Stimulated activated naive B cell treated with anti-CD40 and anti-IgM and Interleukin-4, amounts not matched to agents 10 μg/mL and 1 μg/mL and 100 μg/mL, for 72 hours (primary cell): ENCODE data around the gene NAALADL2.
"Not testable (repeated sequence)": the region's sequence is repeated elsewhere in the genome, so short reads cannot be mapped to it uniquely, and the experiment has no call there.

Experiments
- ATAC-seq, 2 donors: fragments of 150-1000 bp; cut with Tn5 transposase; replicated peaks; 2 replicates each; pipeline ENCODE4 v1.10.0; 2021; ENCODE audit warnings: moderate library complexity in 1 of 2
- DNase-seq: peaks from one replicate; pipeline ENCODE4 v3.0.0; 2021
- H3K27ac Mint-ChIP-seq: one replicate; pipeline ENCODE4 v1.8.0; 2022; ENCODE audit warnings: mild to moderate bottlenecking, mixed read lengths
- H3K27me3 Mint-ChIP-seq, 2 donors: one replicate each; pipeline ENCODE4 v1.8.0; 2022; ENCODE audit warnings: mixed read lengths in 2 of 2
- H3K36me3 Mint-ChIP-seq, 2 donors: one replicate each; pipeline ENCODE4 v1.8.0; 2022; ENCODE audit warnings: mixed read lengths in 2 of 2, mild to moderate bottlenecking in 1 of 2
- H3K4me1 Mint-ChIP-seq, 2 donors: one replicate each; pipeline ENCODE4 v1.8.0; 2022; ENCODE audit warnings: mixed read lengths in 2 of 2, mild to moderate bottlenecking in 1 of 2
- H3K4me3 Mint-ChIP-seq, 2 donors: one replicate each; pipeline ENCODE4 v1.8.0; 2022; ENCODE audit warnings: mild to moderate bottlenecking in 2 of 2, mixed read lengths in 2 of 2, moderate library complexity in 1 of 2
- H3K9me3 Mint-ChIP-seq, 2 donors: one replicate each; pipeline ENCODE4 v1.8.0; 2022; ENCODE audit warnings: mixed read lengths in 2 of 2, mild to moderate bottlenecking in 1 of 2

NAALADL2 gene

DNA sequence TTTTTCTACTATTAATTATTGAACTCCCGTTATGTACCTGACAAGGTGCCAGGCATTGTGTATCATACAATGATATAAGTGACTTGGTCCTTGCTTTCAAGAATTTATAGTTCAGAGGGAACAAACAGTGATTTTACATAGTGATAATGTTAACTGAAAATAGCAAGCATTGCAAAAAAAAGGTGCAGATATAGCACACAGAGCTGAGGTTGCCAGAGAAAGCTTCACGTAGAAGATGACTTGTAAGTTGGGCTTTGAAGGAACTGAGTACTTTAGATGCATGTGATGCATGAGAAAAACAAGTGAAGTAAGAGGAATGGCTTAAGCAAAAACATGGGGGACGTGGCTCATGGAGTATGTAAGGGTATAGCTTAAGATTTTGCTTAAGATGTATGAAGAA is 584.5 kb downstream of the NAALADL2 start:
- ATAC-seq = no peak
- no peak overlapping the region for H3K27ac Mint-ChIP-seq
- H3K9me3 Mint-ChIP-seq = peaks cover 12 to 14% of the 10 kb centered on the region in 2 donors
- no peaks in the 10 kb centered on the region for H3K27me3 Mint-ChIP-seq
- H3K36me3 Mint-ChIP-seq = no peaks in the 10 kb centered on the region
- no peak for DNase-seq
- no peak overlapping the region for H3K4me3 Mint-ChIP-seq
- H3K4me1 Mint-ChIP-seq = no peaks in the 10 kb centered on the region

- Mint-ChIP-seq H3K27me3 (no peaks in the 10 kb centered on the region), H3K4me3 (no peak overlapping the region), H3K4me1 (no peaks in the 10 kb centered on the region), H3K9me3 (peaks cover under 1 to 2% of the 10 kb centered on the region in 2 donors), H3K27ac (no peak overlapping the region), H3K36me3 (no peaks in the 10 kb centered on the region)
- ATAC-seq (no peak), DNase-seq (no peak)
Observed at GRCh38 chr3:175445741-175446140, 586.6 kb downstream of the NAALADL2 start.

DNA sequence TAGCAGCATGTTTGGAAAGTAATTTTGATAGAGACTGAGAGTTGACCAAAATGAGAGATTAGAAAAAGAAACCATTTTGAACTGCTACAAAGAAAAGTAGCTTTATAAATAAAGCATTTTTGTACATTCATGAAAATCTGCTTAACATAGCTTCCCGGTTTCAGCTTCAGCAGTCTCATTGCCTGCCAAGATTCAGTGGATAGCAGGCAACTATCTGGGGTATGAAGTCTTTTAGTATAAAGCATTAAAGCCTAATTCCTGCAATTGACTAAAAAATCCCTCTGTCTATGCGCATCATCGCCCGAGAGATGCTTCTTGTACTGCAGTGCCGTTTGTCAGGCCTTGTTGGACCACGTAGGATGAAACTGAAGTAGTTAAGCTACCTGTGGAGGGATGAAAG is 588.4 kb downstream of the NAALADL2 start:
- Mint-ChIP-seq H3K9me3 (no peaks in the 10 kb centered on the region), H3K36me3 (no peaks in the 10 kb centered on the region), H3K4me3 (no peak overlapping the region), H3K27ac (no peak overlapping the region), H3K27me3 (no peaks in the 10 kb centered on the region), H3K4me1 (no peaks in the 10 kb centered on the region)
- DNase-seq (no peak), ATAC-seq (no peak)

DNA sequence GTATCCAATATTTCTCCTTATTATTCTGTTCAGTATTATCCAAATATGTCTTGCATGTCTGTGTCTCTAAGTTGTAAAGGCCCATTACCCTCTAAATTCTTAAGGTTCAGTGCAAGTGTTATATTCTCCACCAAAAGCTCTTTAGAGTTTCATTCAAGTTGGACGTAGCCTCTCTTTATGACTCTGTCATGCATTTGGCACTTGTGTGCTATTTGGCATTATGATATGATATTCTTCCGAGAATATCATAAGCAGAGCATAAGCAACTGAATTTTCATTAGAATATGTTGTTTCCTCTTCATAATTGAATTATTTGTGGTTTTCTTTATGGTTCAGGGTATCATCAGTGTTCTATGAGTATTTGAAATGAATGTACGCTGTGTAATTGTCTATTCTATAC is 594.2 kb downstream of the NAALADL2 start:
- ATAC-seq = no peak
- no peak overlapping the region for H3K4me3 Mint-ChIP-seq
- no peaks in the 10 kb centered on the region for H3K27me3 Mint-ChIP-seq
- no peaks in the 10 kb centered on the region for H3K9me3 Mint-ChIP-seq
- no peaks in the 10 kb centered on the region for H3K4me1 Mint-ChIP-seq
- H3K36me3 Mint-ChIP-seq = no peaks in the 10 kb centered on the region
- no peak overlapping the region for H3K27ac Mint-ChIP-seq
- DNase-seq = no peak

GRCh38 chr3:175456466-175456865 is 597.3 kb downstream of the NAALADL2 start:
- Mint-ChIP-seq H3K9me3 (peaks cover 3% of the 10 kb centered on the region in 2 donors), H3K36me3 (no peaks in the 10 kb centered on the region), H3K4me1 (no peaks in the 10 kb centered on the region), H3K27me3 (no peaks in the 10 kb centered on the region), H3K4me3 (no peak overlapping the region), H3K27ac (no peak overlapping the region)
- DNase-seq (no peak), ATAC-seq (no peak)

GRCh38 chr3:175457301-175457700 is 598.2 kb downstream of the NAALADL2 start:
- H3K27me3 Mint-ChIP-seq = no peaks in the 10 kb centered on the region
- H3K27ac Mint-ChIP-seq = no peak overlapping the region
- no peak overlapping the region for H3K4me3 Mint-ChIP-seq
- peaks cover 7% of the 10 kb centered on the region in 2 donors for H3K9me3 Mint-ChIP-seq
- ATAC-seq (peak; percentile 84 to 90), DNase-seq (no peak)
- H3K36me3 Mint-ChIP-seq = no peaks in the 10 kb centered on the region
- H3K4me1 Mint-ChIP-seq = no peaks in the 10 kb centered on the region

GRCh38 chr3:175460849-175461399 is 601.8 kb downstream of the NAALADL2 start:
- not testable (repeated sequence) for H3K27me3 Mint-ChIP-seq, DNase-seq, H3K36me3 Mint-ChIP-seq, H3K9me3 Mint-ChIP-seq, H3K4me1 Mint-ChIP-seq, ATAC-seq, H3K27ac Mint-ChIP-seq, H3K4me3 Mint-ChIP-seq

DNA sequence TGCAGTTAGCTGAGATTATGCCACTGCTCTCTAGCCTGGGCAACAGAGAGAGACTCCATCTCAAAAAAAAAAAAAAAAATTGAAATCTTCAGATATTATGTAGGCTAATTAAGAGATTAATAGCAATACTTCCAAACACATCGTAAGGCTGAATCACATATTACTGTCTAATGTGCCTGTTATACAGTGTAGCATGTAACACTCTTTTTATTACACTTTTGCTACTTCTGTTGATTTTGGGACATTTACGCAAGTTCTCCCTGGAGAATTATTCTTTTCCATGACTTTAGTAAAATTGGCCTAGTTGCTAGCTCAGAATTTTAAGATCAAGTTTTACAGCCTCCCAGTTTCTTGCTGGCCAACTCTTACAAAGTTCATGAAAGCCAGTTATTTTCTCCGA is 605.2 kb downstream of the NAALADL2 start:
- H3K4me3 Mint-ChIP-seq = no peak overlapping the region
- H3K36me3 Mint-ChIP-seq = no peaks in the 10 kb centered on the region
- peaks cover 7% of the 10 kb centered on the region in 2 donors for H3K9me3 Mint-ChIP-seq
- no peaks in the 10 kb centered on the region for H3K27me3 Mint-ChIP-seq
- ATAC-seq (no peak), DNase-seq (no peak)
- no peaks in the 10 kb centered on the region for H3K4me1 Mint-ChIP-seq
- no peak overlapping the region for H3K27ac Mint-ChIP-seq

- Mint-ChIP-seq H3K9me3 (no peaks in the 10 kb centered on the region), H3K36me3 (no peaks in the 10 kb centered on the region), H3K4me3 (no peak overlapping the region), H3K4me1 (no peaks in the 10 kb centered on the region), H3K27me3 (no peaks in the 10 kb centered on the region), H3K27ac (no peak overlapping the region)
- ATAC-seq (no peak), DNase-seq (no peak)
Observed at GRCh38 chr3:175469124-175469523, 610.0 kb downstream of the NAALADL2 start.

DNA sequence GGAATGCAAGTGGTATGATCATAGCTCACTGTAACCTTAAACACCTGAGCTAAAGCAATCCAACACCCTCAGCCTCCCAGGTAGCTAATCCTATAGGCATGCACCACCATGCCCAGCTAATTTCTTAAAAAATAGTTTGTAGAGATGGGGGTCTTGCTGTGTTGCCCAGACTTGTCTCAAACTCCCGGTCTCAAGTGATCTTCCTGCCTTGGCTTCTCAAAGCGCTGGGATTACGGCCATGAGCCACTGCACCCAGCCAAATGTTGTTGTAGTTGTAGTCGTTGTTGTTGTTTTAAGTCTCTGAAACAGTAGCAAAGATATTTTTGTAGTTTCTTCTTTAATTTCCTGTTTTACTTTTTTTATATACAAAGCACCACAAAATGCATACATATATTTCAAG is 616.6 kb downstream of the NAALADL2 start:
- Mint-ChIP-seq H3K27ac (no peak overlapping the region), H3K27me3 (no peaks in the 10 kb centered on the region), H3K9me3 (no peaks in the 10 kb centered on the region), H3K4me3 (no peak overlapping the region), H3K36me3 (no peaks in the 10 kb centered on the region), H3K4me1 (peaks cover 0 to 8% of the 10 kb centered on the region in 2 donors)
- no peak for ATAC-seq
- no peak for DNase-seq

DNA sequence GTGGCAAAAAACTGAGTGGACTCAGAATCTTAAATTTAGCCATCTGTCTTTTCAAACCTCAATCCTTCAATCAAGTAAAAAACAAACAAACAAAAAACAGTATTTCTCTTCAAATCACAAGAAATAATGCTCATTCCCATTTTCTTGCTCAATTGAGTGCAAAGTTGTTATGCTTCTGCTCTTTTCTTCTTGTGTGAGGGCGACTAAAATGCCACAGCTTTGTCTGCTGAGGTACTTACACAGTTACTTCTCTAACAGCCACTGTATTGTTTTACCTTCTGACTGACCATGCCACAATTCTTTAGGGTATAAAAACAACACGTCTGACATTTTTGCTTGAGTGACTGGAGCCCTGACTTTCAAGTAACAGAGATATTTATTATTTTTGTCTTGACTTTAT is 617.4 kb downstream of the NAALADL2 start:
- Mint-ChIP-seq H3K4me1 (peaks cover 0 to 8% of the 10 kb centered on the region in 2 donors), H3K36me3 (no peaks in the 10 kb centered on the region), H3K4me3 (no peak overlapping the region), H3K27ac (no peak overlapping the region), H3K27me3 (no peaks in the 10 kb centered on the region), H3K9me3 (no peaks in the 10 kb centered on the region)
- ATAC-seq (no peak), DNase-seq (no peak)

DNA sequence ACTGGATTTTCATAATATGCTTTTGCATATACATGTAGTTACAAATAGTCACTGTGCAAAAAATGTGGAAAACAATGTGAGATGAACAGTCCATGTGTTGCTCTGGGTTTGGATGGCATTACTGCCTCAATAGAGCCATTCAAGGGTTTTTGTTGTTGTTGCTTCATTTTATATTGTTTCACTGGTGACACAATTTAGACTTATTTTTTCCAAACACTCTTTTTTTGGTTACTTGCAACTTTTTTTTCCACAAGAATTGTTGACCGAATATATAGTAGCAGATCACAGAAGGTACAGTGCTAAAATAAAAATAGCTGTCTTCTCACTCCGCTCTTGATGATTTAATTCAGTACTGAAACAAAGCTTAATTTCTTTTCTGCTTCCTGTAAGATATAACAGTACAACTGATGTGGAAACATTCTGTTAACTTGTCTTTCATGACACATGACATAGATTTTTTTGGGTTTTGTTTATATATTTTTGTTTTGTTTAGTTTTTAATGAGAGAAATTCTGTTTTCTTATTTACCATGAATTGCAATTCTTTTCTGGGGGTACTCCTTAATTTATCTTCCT is 618.6 kb downstream of the NAALADL2 start:
- DNase-seq = no peak
- ATAC-seq = peak; percentile 56 to 67
- Mint-ChIP-seq H3K9me3 (no peaks in the 10 kb centered on the region), H3K27me3 (no peaks in the 10 kb centered on the region), H3K27ac (no peak overlapping the region), H3K36me3 (no peaks in the 10 kb centered on the region), H3K4me3 (no peak overlapping the region), H3K4me1 (peaks cover 0 to 8% of the 10 kb centered on the region in 2 donors)

DNA sequence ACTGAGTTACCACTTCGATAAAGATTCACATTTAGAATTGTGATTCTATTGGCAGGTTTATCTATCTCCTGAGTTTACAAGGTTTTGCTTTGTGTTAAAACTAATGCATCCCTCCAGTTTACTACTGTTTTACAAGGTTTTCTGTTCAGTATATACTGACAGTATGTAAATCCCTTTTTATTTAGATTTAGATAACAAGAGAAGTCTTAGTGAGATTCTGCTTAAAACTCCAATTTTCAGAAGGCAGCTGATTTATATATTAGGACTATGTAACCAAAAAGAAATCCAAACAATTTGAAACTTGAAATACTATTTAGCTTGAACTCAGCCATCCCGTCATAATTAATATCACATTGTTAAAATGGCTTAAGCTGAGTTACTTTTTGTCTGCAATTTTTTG is 619.2 kb downstream of the NAALADL2 start:
- H3K36me3 Mint-ChIP-seq = no peaks in the 10 kb centered on the region
- H3K27me3 Mint-ChIP-seq = no peaks in the 10 kb centered on the region
- ATAC-seq (no peak), DNase-seq (no peak)
- H3K4me1 Mint-ChIP-seq = peaks cover 0 to 8% of the 10 kb centered on the region in 2 donors
- H3K27ac Mint-ChIP-seq = no peak overlapping the region
- H3K4me3 Mint-ChIP-seq = no peak overlapping the region
- no peaks in the 10 kb centered on the region for H3K9me3 Mint-ChIP-seq

DNA sequence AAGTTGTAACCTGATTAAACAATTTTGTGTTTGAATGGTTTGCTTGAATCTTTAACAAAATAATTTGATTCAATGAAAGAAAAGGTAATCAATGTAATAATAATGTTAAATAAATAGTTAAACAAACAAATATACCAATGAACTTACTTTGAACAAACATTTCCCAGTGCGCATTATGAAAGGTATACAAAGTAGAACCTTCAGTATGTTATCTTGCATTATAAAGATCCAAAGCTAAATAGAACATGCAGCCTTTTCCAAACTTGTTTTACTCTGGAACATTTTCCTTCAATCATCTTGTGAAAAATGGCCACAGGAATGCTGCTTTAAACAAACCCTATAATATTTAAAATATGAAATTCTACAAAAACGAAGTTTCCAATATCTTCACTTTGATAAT is 620.0 kb downstream of the NAALADL2 start:
- Mint-ChIP-seq H3K36me3 (no peaks in the 10 kb centered on the region), H3K4me3 (no peak overlapping the region), H3K27me3 (no peaks in the 10 kb centered on the region), H3K4me1 (peaks cover 0 to 8% of the 10 kb centered on the region in 2 donors), H3K27ac (no peak overlapping the region), H3K9me3 (no peaks in the 10 kb centered on the region)
- DNase-seq (no peak), ATAC-seq (no peak)

- no peaks in the 10 kb centered on the region for H3K9me3 Mint-ChIP-seq
- no peak overlapping the region for H3K4me3 Mint-ChIP-seq
- ATAC-seq = no peak
- H3K27ac Mint-ChIP-seq = no peak overlapping the region
- H3K27me3 Mint-ChIP-seq = no peaks in the 10 kb centered on the region
- no peak for DNase-seq
- H3K4me1 Mint-ChIP-seq = peaks cover 0 to 8% of the 10 kb centered on the region in 2 donors
- H3K36me3 Mint-ChIP-seq = no peaks in the 10 kb centered on the region
Observed at GRCh38 chr3:175479800-175480199, 620.7 kb downstream of the NAALADL2 start.

DNA sequence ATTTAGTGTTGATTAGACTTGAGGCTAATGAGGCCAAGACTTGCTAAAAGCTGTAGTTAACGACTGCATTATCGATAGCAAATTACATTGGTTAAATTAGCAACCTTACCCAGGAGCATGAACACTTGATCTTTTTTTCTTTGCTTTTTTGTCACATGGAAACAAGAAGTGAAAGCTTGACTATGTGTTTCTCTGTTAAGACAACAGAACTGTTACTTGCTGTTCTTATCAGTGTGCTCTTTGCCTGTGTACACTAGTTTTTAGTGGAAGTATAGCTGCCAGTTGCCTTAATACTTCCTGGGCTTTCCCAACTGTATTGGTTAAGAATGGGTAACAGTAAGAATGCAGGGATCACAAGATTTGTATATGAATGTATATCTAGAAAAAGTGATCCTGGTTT is 625.5 kb downstream of the NAALADL2 start:
- Mint-ChIP-seq H3K4me1 (peaks cover 0 to 2% of the 10 kb centered on the region in 2 donors), H3K27ac (no peak overlapping the region), H3K4me3 (no peak overlapping the region), H3K9me3 (no peaks in the 10 kb centered on the region), H3K36me3 (no peaks in the 10 kb centered on the region), H3K27me3 (no peaks in the 10 kb centered on the region)
- no peak for DNase-seq
- peak; percentile 38 to 56 for ATAC-seq
